GM12891 (cell line): Measurements from ENCODE around the gene CGGBP1.
A peak's percentile ranks its signal among the peaks of the same experiment; 100 is the strongest.
"Not testable (repeated sequence)": the region's sequence is repeated elsewhere in the genome, so short reads cannot be mapped to it uniquely, and the experiment has no call there.

Experiments
- DNase-seq: peaks from one replicate; pipeline ENCODE4 v3.0.0; 2011; ENCODE audit warnings: low spot score; ENCODE audit not compliant: insufficient read length
- FAIRE-seq: peaks from 2 replicates; lab custom pipeline; 2011; peaks lifted over from hg19 to GRCh38; lab: Jason Lieb, UNC
- PAX5 ChIP-seq: IDR thresholded peaks from 2 replicates; pipeline ENCODE4 v1.6.1; 2011; ENCODE audit warnings: low read length, moderate library complexity, mild to moderate bottlenecking; ENCODE audit not compliant: insufficient read depth, severe bottlenecking
- POLR2A ChIP-seq: IDR thresholded peaks from 2 replicates; pipeline ENCODE4 v1.6.1; 2011; ENCODE audit warnings: low read depth, low read length, control low read depth
- POLR2AphosphoS5 ChIP-seq: IDR thresholded peaks from 2 replicates; pipeline ENCODE4 v1.6.1; 2011; ENCODE audit warnings: low read depth, low read length, control low read depth
- POU2F2 ChIP-seq: IDR thresholded peaks from 2 replicates; pipeline ENCODE4 v1.6.1; 2011; ENCODE audit warnings: low read depth, mild to moderate bottlenecking, control low read depth, low read length, moderate library complexity
- SPI1 ChIP-seq: IDR thresholded peaks from 2 replicates; pipeline ENCODE4 v1.6.1; 2011; ENCODE audit warnings: low read depth, low read length, control low read depth
- TAF1 ChIP-seq: IDR thresholded peaks from 2 replicates; pipeline ENCODE4 v1.6.1; 2011; ENCODE audit warnings: low read depth, low read length, control low read depth

Gene CGGBP1

DNA sequence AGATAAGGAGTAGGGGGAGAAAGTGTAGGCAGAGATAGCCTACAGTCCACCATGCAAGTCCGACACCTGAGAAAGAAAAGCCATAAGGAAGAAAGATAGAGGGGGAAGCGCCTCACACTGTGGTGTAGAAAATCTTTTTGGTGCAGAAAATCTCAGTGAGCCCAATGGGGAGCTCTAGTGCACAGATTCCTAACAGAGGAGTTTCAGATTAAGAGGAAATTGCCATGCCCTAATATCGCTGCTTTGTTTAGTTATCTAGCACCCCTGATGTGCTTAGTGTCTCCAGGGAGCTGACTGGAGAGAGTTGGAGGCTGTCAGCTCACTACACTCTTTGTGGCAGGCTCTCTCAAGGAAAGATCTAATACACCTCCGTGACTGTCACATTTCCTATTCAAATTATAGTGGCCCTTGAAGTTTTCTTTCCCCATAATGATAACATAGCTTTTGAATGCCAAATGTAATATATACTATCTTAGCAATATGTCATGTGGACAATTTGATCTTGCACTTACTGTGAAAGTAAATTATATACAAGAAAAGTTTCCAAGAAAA is 33.7 kb downstream of the CGGBP1 start:
- FAIRE-seq: no peak
- TF ChIP-seq POLR2A (no peak), TAF1 (no peak), SPI1 (no peak), POU2F2 (no peak), PAX5 (no peak), POLR2AphosphoS5 (no peak)

GRCh38 chr3:88019024-88019423 is 39.8 kb downstream of the CGGBP1 start:
- no peak for DNase-seq
- FAIRE-seq: peak; percentile 75
- TF ChIP-seq POU2F2: no peak
- no peak for TF ChIP-seq TAF1
- no peak for TF ChIP-seq PAX5
- TF ChIP-seq SPI1: no peak
- no peak for TF ChIP-seq POLR2AphosphoS5
- no peak for TF ChIP-seq POLR2A

More for the DNA sequence above, 33.7 kb downstream of the CGGBP1 start:
- no peak for DNase-seq

GRCh38 chr3:88015656-88016055 is 43.1 kb downstream of the CGGBP1 start:
- FAIRE-seq, DNase-seq: not testable (repeated sequence)

GRCh38 chr3:88013592-88013991 is 45.2 kb downstream of the CGGBP1 start:
- no peak for TF ChIP-seq SPI1
- no peak for TF ChIP-seq PAX5
- TF ChIP-seq POU2F2: no peak
- no peak for TF ChIP-seq POLR2AphosphoS5
- no peak for TF ChIP-seq POLR2A
- TF ChIP-seq TAF1: no peak
- no peak for FAIRE-seq

DNA sequence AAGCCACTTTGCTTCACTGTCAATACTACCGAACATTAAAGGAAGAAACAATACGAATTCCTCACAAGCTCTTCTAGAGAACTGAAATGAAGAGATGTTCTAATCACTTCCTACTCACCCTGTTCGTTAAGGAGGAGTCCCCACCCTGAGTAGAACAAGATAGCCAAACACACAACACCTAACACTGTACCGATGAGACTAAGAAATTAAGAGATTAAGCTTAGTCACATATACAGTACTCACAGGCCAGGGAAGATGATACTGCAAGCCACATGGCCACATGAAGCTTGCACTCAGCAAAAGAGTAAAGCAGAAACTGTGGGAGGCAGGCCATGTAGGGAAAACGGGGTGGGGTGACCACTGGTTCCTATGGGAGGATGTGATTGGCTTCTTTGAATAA is 48.0 kb downstream of the CGGBP1 start:
- DNase-seq: no peak
- TF ChIP-seq TAF1: no peak
- TF ChIP-seq PAX5: no peak
- no peak for TF ChIP-seq POU2F2
- TF ChIP-seq POLR2AphosphoS5: no peak
- TF ChIP-seq POLR2A: no peak
- no peak for TF ChIP-seq SPI1
- no peak for FAIRE-seq

More at GRCh38 chr3:88013592-88013991, 45.2 kb downstream of the CGGBP1 start:
- no peak for DNase-seq

DNA sequence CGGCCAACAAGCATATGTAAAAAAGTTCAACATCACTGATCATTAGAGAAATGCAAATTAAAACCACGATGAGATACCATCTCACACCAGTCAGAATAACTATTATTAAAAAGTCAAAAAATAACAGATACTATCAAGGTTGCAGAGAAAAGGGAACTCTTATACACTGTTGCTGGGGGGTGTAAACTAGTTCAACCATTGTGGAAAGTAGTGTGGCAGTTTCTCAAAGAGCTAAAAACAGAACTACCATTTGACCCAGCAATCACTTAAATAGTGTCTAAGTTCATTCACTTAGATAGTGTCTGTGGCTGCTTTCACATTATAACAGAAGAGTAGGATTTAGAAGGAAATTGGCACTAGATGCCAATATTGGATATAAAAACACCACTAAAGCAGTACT is 49.7 kb downstream of the CGGBP1 start:
- DNase-seq (no peak), FAIRE-seq (no peak)
- TF ChIP-seq SPI1 (no peak), POU2F2 (no peak), POLR2A (no peak), POLR2AphosphoS5 (no peak), TAF1 (no peak), PAX5 (no peak)

GRCh38 chr3:88005066-88005465 is 53.7 kb downstream of the CGGBP1 start:
- TF ChIP-seq POLR2A: no peak
- TF ChIP-seq PAX5: no peak
- TF ChIP-seq SPI1: no peak
- TF ChIP-seq POU2F2: no peak
- TF ChIP-seq POLR2AphosphoS5: no peak
- TF ChIP-seq TAF1: no peak
- DNase-seq (no peak), FAIRE-seq (no peak)

GRCh38 chr3:88003115-88003755 is 55.6 kb downstream of the CGGBP1 start:
- TF ChIP-seq TAF1 (no peak), POLR2AphosphoS5 (no peak), POLR2A (no peak), SPI1 (no peak)
- DNase-seq (no peak), FAIRE-seq (peak; percentile 51)

DNA sequence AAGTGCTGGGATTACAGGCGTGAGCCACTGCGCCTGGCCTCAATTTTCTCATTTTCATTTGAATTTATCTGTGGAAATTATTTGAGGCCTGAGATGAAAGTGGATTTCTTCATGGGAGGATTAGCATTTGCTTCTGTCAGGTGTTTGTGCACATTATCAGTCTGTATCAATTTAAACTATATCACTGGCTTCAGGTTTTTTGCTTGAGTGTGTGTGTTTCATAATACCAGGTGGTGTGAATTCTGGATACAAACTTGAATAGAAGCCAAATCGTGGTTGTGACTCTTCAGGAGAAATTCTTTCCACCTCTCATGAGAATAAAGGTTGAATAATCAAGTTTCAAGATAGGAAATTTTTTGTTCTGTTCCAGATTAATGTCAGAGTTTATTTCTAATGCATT is 56.4 kb downstream of the CGGBP1 start:
- no peak for DNase-seq
- TF ChIP-seq POU2F2 (no peak), POLR2AphosphoS5 (no peak), POLR2A (no peak), TAF1 (no peak), PAX5 (no peak), SPI1 (no peak)
- no peak for FAIRE-seq
